GM18526 (cell line): ENCODE data around the gene MAP3K4.

Experiments used
- POLR2A ChIP-seq: IDR thresholded peaks from 3 replicates; pipeline ENCODE4 v1.6.1; 2011; ENCODE audit not compliant: insufficient read length; ENCODE audit errors: extremely low read depth

Gene MAP3K4

GRCh38 chr6:161166176-161166575 lies 174.6 kb downstream of the MAP3K4 start:
- TF ChIP-seq POLR2A = no peak

GRCh38 chr6:161166677-161167076 lies 175.1 kb downstream of the MAP3K4 start:
- no peak for TF ChIP-seq POLR2A
